Fibroblast of pulmonary artery (primary cell): ENCODE measurements around the gene SHB.
A peak's percentile ranks its signal among the peaks of the same experiment; 100 is the strongest.

ENCODE experiments used
- DNase-seq: peaks from one replicate; pipeline ENCODE4 v3.0.0-alpha.2; 2010; ENCODE audit warnings: low read depth
- H3K4me3 ChIP-seq: replicated peaks from 2 replicates; pipeline ENCODE4 v1.5.1; 2011; ENCODE audit warnings: low read depth, mild to moderate bottlenecking, control low read depth, low read length, moderate library complexity
- CTCF ChIP-seq: IDR thresholded peaks from 2 replicates; pipeline ENCODE4 v1.5.1; 2011; ENCODE audit warnings: mild to moderate bottlenecking, control low read depth, low read length, inconsistent platforms; ENCODE audit errors: missing control alignments

Gene SHB

GRCh38 chr9:37917801-37918664, 151.0 kb downstream of the SHB start:
- no peak for TF ChIP-seq CTCF
- H3K4me3 ChIP-seq = no peak overlapping the region
- DNase-seq = no peak

GRCh38 chr9:37917313-37917731, 151.7 kb downstream of the SHB start:
- H3K4me3 ChIP-seq = no peak overlapping the region
- TF ChIP-seq CTCF = no peak
- DNase-seq = no peak

DNA sequence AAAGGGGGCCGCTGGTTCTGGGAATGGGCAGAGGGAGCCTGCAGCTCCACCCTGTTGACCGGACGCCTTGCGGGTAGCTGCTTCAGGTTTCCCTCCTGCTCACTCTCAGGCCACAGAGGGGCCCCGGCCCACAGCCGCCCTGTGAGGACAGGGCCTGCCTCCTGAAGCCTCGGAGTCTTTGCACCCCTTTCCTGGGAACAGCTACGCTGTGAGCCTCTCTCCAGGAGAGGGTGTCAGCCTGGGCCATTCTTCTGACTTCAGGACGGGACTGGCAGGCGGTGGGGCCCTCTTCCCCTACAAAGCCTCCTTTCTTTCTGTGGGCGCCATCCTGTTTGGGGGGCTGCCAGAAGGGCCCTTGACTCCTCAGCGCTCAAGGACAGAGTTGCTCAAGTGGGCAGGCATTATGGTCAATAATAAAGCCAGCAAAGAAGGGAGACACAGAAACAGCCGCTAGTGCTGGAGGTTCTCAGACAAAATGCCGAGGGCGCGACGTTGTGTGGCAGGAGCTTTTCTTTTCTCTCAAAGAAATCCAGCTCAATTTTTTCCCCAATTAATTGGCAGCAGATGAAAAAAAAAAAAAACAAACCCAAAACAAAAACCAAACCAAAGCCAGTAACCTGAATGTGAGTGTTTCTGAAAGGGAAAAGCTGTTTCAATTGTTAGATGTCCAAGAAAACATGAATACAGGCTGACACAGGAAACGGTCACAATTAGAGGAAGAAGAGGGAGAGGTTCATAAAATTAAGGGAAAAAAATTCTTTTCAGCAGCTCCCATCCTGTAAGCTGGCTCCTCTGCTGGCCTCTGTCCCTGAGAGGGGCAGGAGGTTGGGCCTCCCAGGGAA, 152.3 kb downstream of the SHB start:
- DNase-seq = peak; percentile 73
- H3K4me3 ChIP-seq = no peak overlapping the region
- TF ChIP-seq CTCF = no peak

DNA sequence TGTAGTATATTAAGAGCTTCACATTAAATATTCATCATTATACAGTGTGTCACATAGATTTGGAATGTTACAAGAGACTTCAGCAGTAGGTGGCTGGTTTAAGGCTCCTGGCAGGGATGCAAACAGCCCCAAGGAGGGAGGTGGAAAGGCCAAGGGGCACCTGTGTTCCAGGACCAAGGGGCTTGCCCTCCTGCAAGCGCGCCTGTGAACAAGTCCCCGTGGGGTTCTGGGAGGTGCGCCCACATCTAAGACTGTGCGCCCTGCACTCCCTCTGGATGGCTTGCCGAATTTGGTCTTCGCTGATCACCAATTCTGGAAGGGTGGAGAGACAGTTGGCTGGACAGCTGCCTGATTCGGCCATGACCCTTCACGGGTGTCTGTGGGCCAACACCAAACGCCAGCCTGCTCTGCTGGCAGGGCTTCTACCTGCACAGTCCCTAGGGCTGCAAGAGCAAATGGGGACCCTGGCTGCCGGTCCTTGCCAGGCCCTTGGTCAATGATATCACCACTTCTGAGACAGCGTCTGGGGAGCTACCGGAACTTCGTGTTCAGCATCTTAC, 153.0 kb downstream of the SHB start:
- H3K4me3 ChIP-seq = no peak overlapping the region

DNA sequence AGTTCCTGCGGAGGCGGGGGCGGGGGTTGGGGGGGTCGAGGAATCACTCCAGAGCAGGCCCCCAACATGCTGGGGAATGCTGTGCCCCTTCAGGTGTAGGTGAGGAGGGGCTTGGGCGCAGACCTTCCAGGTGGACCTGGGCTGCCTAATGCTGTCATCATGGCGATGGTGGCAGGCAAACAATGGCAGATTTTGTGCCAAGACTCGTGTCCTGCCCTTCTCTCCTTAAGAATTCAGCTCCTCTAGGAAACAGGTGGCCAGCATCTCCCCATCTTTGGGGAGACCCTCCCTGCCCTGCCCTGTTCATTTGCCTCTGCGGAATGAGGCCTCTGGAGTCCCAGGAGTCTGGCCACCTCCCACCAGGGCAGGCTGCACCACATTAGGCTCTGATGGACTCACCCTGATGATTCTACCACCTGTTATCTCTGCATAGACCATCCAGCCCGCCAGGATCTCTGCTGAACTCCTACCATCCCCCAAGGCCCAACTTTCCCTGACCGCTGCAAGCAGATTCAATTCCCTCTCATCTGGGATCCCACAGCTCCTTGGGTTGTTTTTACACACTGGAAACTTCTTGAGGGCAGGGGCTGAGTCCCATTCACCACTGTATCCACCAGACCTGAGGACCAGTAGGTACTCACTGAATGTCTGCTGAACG, 154.2 kb downstream of the SHB start:
- DNase-seq = no peak
- no peak for TF ChIP-seq CTCF
- no peak overlapping the region for H3K4me3 ChIP-seq

More for the DNA sequence above, 153.0 kb downstream of the SHB start:
- DNase-seq = no peak
- no peak for TF ChIP-seq CTCF

GRCh38 chr9:37914154-37914551, 154.9 kb downstream of the SHB start:
- no peak for TF ChIP-seq CTCF
- no peak for DNase-seq
- H3K4me3 ChIP-seq = no peak overlapping the region
